Endothelial cell of umbilical vein (primary cell): ENCODE measurements around the gene HTRA1. TPM values are rescaled to one million over a fixed set of nuclear protein-coding genes. Genes with fewer than 3 reads are reported as not detected.

Source experiments
- BruUV-seq: library from RNA; stranded (reverse); fragments of 400-500 nt; replicated peaks from 2 replicates; lab custom pipeline; 2021; lab: Mats Ljungman, UMichigan
- CTCF ChIA-PET: fragments of 300-600, 350-600 bp; sonication (Branson Sonifier 250); formaldehyde crosslinking; loops from one replicate; lab custom pipeline; 2021; ENCODE audit warnings: antibody characterized with exemption, inconsistent platforms; lab: Charles Lee
- POLR2A ChIA-PET: fragments of 300-600, 350-600 bp; sonication (Branson Sonifier 250); formaldehyde crosslinking; loops from one replicate; lab custom pipeline; 2021; ENCODE audit warnings: antibody characterized with exemption, inconsistent platforms; lab: Charles Lee
- DNase-seq: peaks from one replicate; pipeline ENCODE4 v3.0.0-alpha.2; 2011; ENCODE audit warnings: low read depth, low spot score
- FAIRE-seq: peaks from 2 replicates; lab custom pipeline; 2011; peaks lifted over from hg19 to GRCh38; lab: Jason Lieb, UNC
- H2AFZ ChIP-seq: 2 replicates; pipeline ENCODE4 v1.6.0; 2012; ENCODE audit warnings: low read depth, low read length, control low read depth, inconsistent platforms
- H3K27ac ChIP-seq: 2 replicates; pipeline ENCODE4 v1.5.1; 2011; ENCODE audit warnings: low read depth, mild to moderate bottlenecking, control low read depth, low read length, moderate library complexity; ENCODE audit not compliant: insufficient read depth
- H3K27me3 ChIP-seq, 2 experiments: 2 replicates each; pipeline versions ENCODE4 v1.6.0 to v1.6.1; 2011; ENCODE audit warnings: low read length in 2 of 2, mixed read lengths in 1 of 2; ENCODE audit not compliant: control insufficient read depth in 2 of 2, insufficient read depth in 2 of 2
- H3K36me3 ChIP-seq, 2 experiments: 2 replicates in 1 of 2; 3 replicates in 1 of 2; pipeline ENCODE4 v1.5.1; 2011; ENCODE audit warnings: low read length in 2 of 2, mild to moderate bottlenecking in 1 of 2, moderate library complexity in 1 of 2; ENCODE audit not compliant: control insufficient read depth in 2 of 2, insufficient read depth in 2 of 2; ENCODE audit errors: extremely low read depth in 1 of 2
- H3K4me1 ChIP-seq: 3 replicates; pipeline ENCODE4 v1.5.1; 2011; ENCODE audit warnings: mild to moderate bottlenecking, low read length; ENCODE audit not compliant: control insufficient read depth, insufficient read depth; ENCODE audit errors: extremely low read depth
- H3K4me2 ChIP-seq: 2 replicates; pipeline ENCODE4 v1.6.1; 2011; ENCODE audit warnings: low read length, control low read depth, mixed read lengths; ENCODE audit not compliant: insufficient read depth
- H3K4me3 ChIP-seq, 3 experiments: fragments of 200-600 bp in 1 of 3; sonication (generic), shearing (Covaris generic) in 1 of 3; replicated peaks in 1 of 3; 2 replicates each; pipeline ENCODE4 v1.5.1; 2011 to 2016; ENCODE audit warnings: control low read depth in 3 of 3, low read length in 3 of 3, mild to moderate bottlenecking in 2 of 3, inconsistent platforms in 1 of 3, low read depth in 1 of 3, moderate library complexity in 1 of 3; ENCODE audit not compliant: insufficient read depth in 1 of 3
- H3K79me2 ChIP-seq: 2 replicates; pipeline ENCODE4 v1.6.0; 2012; ENCODE audit warnings: low read length, inconsistent platforms; ENCODE audit not compliant: control insufficient read depth, insufficient read depth
- H3K9ac ChIP-seq: replicated peaks from 2 replicates; pipeline ENCODE3; 2011; ENCODE audit warnings: low read length, control low read depth; ENCODE audit not compliant: insufficient read depth; ENCODE audit errors: extremely low read depth
- H3K9me1 ChIP-seq: replicated peaks from 3 replicates; pipeline ENCODE4 v1.6.0; 2011; ENCODE audit warnings: mild to moderate bottlenecking, low read length; ENCODE audit not compliant: control insufficient read depth, insufficient read depth; ENCODE audit errors: extremely low read depth
- H3K9me3 ChIP-seq: replicated peaks from 2 replicates; pipeline ENCODE4 v1.5.1; 2012; ENCODE audit warnings: low read length, inconsistent platforms; ENCODE audit not compliant: control insufficient read depth, insufficient read depth
- H4K20me1 ChIP-seq: replicated peaks from 2 replicates; pipeline ENCODE3; 2011; ENCODE audit warnings: mild to moderate bottlenecking, low read length; ENCODE audit not compliant: control insufficient read depth, insufficient read depth; ENCODE audit errors: extremely low read depth
- CTCF ChIP-seq, 2 donors: IDR thresholded peaks; 1 replicate in 1 of 2; 2 replicates in 1 of 2; pipeline ENCODE4 v1.5.1; 2011; ENCODE audit warnings: low read length in 2 of 2, mild to moderate bottlenecking in 2 of 2, moderate library complexity in 2 of 2, control low read depth in 1 of 2, inconsistent platforms in 1 of 2, low read depth in 1 of 2; ENCODE audit not compliant: insufficient read depth in 1 of 2; ENCODE audit errors: extremely low read depth in 1 of 2
- EZH2 ChIP-seq: IDR thresholded peaks from 2 replicates; pipeline ENCODE4 v1.6.1; 2012; ENCODE audit warnings: borderline replicate concordance, low read depth, mild to moderate bottlenecking, moderate library complexity, low read length, inconsistent platforms; ENCODE audit not compliant: severe bottlenecking
- FOS ChIP-seq: IDR thresholded peaks from 2 replicates; pipeline ENCODE4 v1.6.1; 2011; ENCODE audit warnings: mild to moderate bottlenecking, low read length, moderate library complexity, borderline replicate concordance; ENCODE audit not compliant: insufficient read depth
- GATA2 ChIP-seq: IDR thresholded peaks from 2 replicates; pipeline ENCODE4 v1.7.0; 2011; ENCODE audit warnings: low read depth, mild to moderate bottlenecking, moderate library complexity, mixed read lengths, low read length; ENCODE audit not compliant: insufficient read length, insufficient read depth
- JUN ChIP-seq: IDR thresholded peaks from 2 replicates; pipeline ENCODE4 v1.6.1; 2011; ENCODE audit warnings: borderline replicate concordance, low read depth; ENCODE audit not compliant: insufficient read length, insufficient read depth
- MAX ChIP-seq: IDR thresholded peaks from 2 replicates; pipeline ENCODE4 v1.6.1; 2011; ENCODE audit not compliant: insufficient read depth, insufficient read length
- MYC ChIP-seq: IDR thresholded peaks from one replicate; pipeline ENCODE4 v1.6.1; 2011; ENCODE audit warnings: mild to moderate bottlenecking, low read depth, low read length
- POLR2A ChIP-seq: IDR thresholded peaks from 2 replicates; pipeline ENCODE4 v1.6.1; 2012; ENCODE audit warnings: low read depth, mild to moderate bottlenecking, control low read depth, low read length
- POLR2AphosphoS5 ChIP-seq: IDR thresholded peaks from 2 replicates; pipeline ENCODE4 v1.6.1; 2012; ENCODE audit warnings: low read depth, mild to moderate bottlenecking, control low read depth, low read length, moderate library complexity; ENCODE audit not compliant: insufficient read depth
- dilution Hi-C: fragments of 300-500 bp; cut with MboI; formaldehyde crosslinking; loops from one replicate; pipeline ENCODE4 v1.15.0; 2019; ENCODE audit warnings: low sequenced_read_pairs; ENCODE audit not compliant: extremely low pct_ligation_motif_present
- intact Hi-C: fragments of 100-400 bp; cut with micrococcal nuclease; formaldehyde crosslinking; loops from one replicate; pipeline ENCODE4 v1.10.0; 2022
- polyA plus RNA-seq, 4 experiments: library from polyadenylated mRNA; depleted of rRNA in 3 of 4; stranded (reverse) in 3 of 4; unstranded in 1 of 4; fragments of >200 nt; gene quantifications; 2 replicates each; pipeline versions ENCODE4 v1.2.1 to v1.2.3, GENCODE V29; 2011 to 2012; ENCODE audit warnings: missing spikeins in 1 of 4
- total RNA-seq: library from RNA; stranded (reverse); gene quantifications from 2 replicates; pipeline ENCODE4 v1.2.3, GENCODE V29; 2021

Gene HTRA1
- total and polyA plus RNA-seq, 2 donors (not counting 3 experiments of a cell fraction or from before 2014, with no cell fraction given), result 192 to 270 TPM

- no peak for TF ChIP-seq MAX
- no peak for TF ChIP-seq CTCF (IDR thresholded peaks at IDR 0.05; ENCODE audit: extremely low read depth in 1 of 2, insufficient read depth in 1 of 2, low read depth in 1 of 2, low read length in 2 of 2)
- no peak for TF ChIP-seq MYC
- no peaks in the 10 kb centered on the region for H3K9me3 ChIP-seq
- ChIA-PET POLR2A (no interaction called here), CTCF (interaction anchor here (1.3 to 3.0 kb wide), 3 partner anchors 40 to 101 kb away, joined by 4 to 15 read pairs (median 6); no protein-coding TSS in a partner anchor)
- dilution Hi-C loops, result no loop called here
- BruUV-seq, result no TSS peak
- H3K9me1 ChIP-seq, result no peaks in the 10 kb centered on the region
- H3K27me3 ChIP-seq, result no peaks in the 10 kb centered on the region
- FAIRE-seq, result no peak
- no peak for DNase-seq
- no peaks in the 10 kb centered on the region for H4K20me1 ChIP-seq
- H3K4me1 ChIP-seq, result peaks cover 25% of the 10 kb centered on the region
- intact Hi-C loops, result loop anchor here (10.0 kb wide), 1 partner anchor 1950 kb away; the partner anchor contains the start of gene OAT
- H3K79me2 ChIP-seq, result peaks cover 13% of the 10 kb centered on the region
- H3K27ac ChIP-seq, result no peak overlapping the region
- no peak overlapping the region for H3K4me3 ChIP-seq
- no peak overlapping the region for H2AFZ ChIP-seq
- H3K9ac ChIP-seq, result no peak overlapping the region
- no peaks in the 10 kb centered on the region for H3K36me3 ChIP-seq
- no peak overlapping the region for H3K4me2 ChIP-seq
These were observed 3.2 kb downstream of the HTRA1 start for GRCh38 chr10:122464586-122464985.

GRCh38 chr10:122465401-122466040 is 4.2 kb downstream of the HTRA1 start:
- DNase-seq (no peak), FAIRE-seq (no peak)
- H3K9ac ChIP-seq, result no peak overlapping the region
- H3K4me1 ChIP-seq, result peaks cover 25% of the 10 kb centered on the region
- intact Hi-C loops, result loop anchor here (10.0 kb wide), 1 partner anchor 1949 kb away; the partner anchor contains the start of gene OAT
- no peaks in the 10 kb centered on the region for H3K27me3 ChIP-seq
- H3K27ac ChIP-seq, result no peak overlapping the region
- no peaks in the 10 kb centered on the region for H3K9me1 ChIP-seq
- peaks cover 13% of the 10 kb centered on the region for H3K79me2 ChIP-seq
- H3K36me3 ChIP-seq, result no peaks in the 10 kb centered on the region
- POLR2A ChIA-PET, result no interaction called here
- H2AFZ ChIP-seq, result no peak overlapping the region
- H4K20me1 ChIP-seq, result no peaks in the 10 kb centered on the region
- H3K4me2 ChIP-seq, result no peak overlapping the region
- BruUV-seq, result no TSS peak
- H3K4me3 ChIP-seq, result no peak overlapping the region
- CTCF ChIA-PET, result interaction anchor here (1.3 to 1.7 kb wide), 3 partner anchors 29 to 100 kb away, joined by 4 to 6 read pairs (median 5); no protein-coding TSS in a partner anchor
- H3K9me3 ChIP-seq, result no peaks in the 10 kb centered on the region
- TF ChIP-seq POLR2AphosphoS5 (no peak), FOS (no peak), MAX (no peak), CTCF (IDR thresholded peaks at IDR 0.05; ENCODE audit: extremely low read depth in 1 of 2, insufficient read depth in 1 of 2, low read depth in 1 of 2, low read length in 2 of 2) (no peak), JUN (no peak), EZH2 (no peak), POLR2A (no peak), MYC (no peak), GATA2 (no peak)
- dilution Hi-C loops, result no loop called here
